ENCODE data around the gene PAXIP1. TPM values are rescaled to one million over a fixed set of nuclear protein-coding genes. Genes with fewer than 3 reads are reported as not detected.

PAXIP1 gene
- total RNA-seq, 1 donor from 2014 or later = 5.8 TPM

- intact Hi-C loops (cut with micrococcal nuclease) = no loop called here
- Histone ChIP-seq H3K4me1 (no peaks in the 10 kb centered on the region), H3K4me3 (no peak overlapping the region), H3K27ac (replicated peaks) (no peak overlapping the region), H3K36me3 (no peaks in the 10 kb centered on the region), H3K9me3 (replicated peaks) (peaks cover 9% of the 10 kb centered on the region), H3K27me3 (ENCODE audit: low read depth) (peaks cover 38% of the 10 kb centered on the region)
- DNase-seq = no peak
- no peak for TF ChIP-seq CTCF (IDR thresholded peaks at IDR 0.05; ENCODE audit: borderline replicate concordance)
Measured at GRCh38 chr7:154906736-154907355, 96.1 kb downstream of the PAXIP1 start.

- Histone ChIP-seq H3K4me1 (no peaks in the 10 kb centered on the region), H3K4me3 (no peak overlapping the region), H3K27me3 (ENCODE audit: low read depth) (peaks cover 38% of the 10 kb centered on the region), H3K9me3 (replicated peaks) (peaks cover 7% of the 10 kb centered on the region), H3K27ac (replicated peaks) (no peak overlapping the region), H3K36me3 (no peaks in the 10 kb centered on the region)
- TF ChIP-seq CTCF (IDR thresholded peaks at IDR 0.05; ENCODE audit: borderline replicate concordance) = no peak
- DNase-seq = no peak
- intact Hi-C loops (cut with micrococcal nuclease) = no loop called here
Measured at GRCh38 chr7:154906201-154906600, 96.7 kb downstream of the PAXIP1 start.

GRCh38 chr7:154905615-154906014 lies 97.3 kb downstream of the PAXIP1 start:
- no peaks in the 10 kb centered on the region for H3K36me3 ChIP-seq
- H3K27me3 ChIP-seq (ENCODE audit: low read depth) = peaks cover 38% of the 10 kb centered on the region
- no peak for TF ChIP-seq CTCF (IDR thresholded peaks at IDR 0.05; ENCODE audit: borderline replicate concordance)
- H3K4me3 ChIP-seq = no peak overlapping the region
- H3K4me1 ChIP-seq = no peaks in the 10 kb centered on the region
- intact Hi-C loops (cut with micrococcal nuclease) = no loop called here
- peaks cover 1% of the 10 kb centered on the region for H3K9me3 ChIP-seq (replicated peaks)
- no peak overlapping the region for H3K27ac ChIP-seq (replicated peaks)
- DNase-seq = no peak

- Histone ChIP-seq H3K4me1 (no peaks in the 10 kb centered on the region), H3K4me3 (no peak overlapping the region), H3K27me3 (ENCODE audit: low read depth) (peaks cover 34% of the 10 kb centered on the region), H3K36me3 (no peaks in the 10 kb centered on the region), H3K27ac (replicated peaks) (no peak overlapping the region), H3K9me3 (replicated peaks) (no peaks in the 10 kb centered on the region)
- intact Hi-C loops (cut with micrococcal nuclease) = no loop called here
- DNase-seq = no peak
- TF ChIP-seq CTCF (IDR thresholded peaks at IDR 0.05; ENCODE audit: borderline replicate concordance) = no peak
Measured at GRCh38 chr7:154905146-154905545, 97.8 kb downstream of the PAXIP1 start.

GRCh38 chr7:154903083-154903731 lies 99.7 kb downstream of the PAXIP1 start:
- Histone ChIP-seq H3K27ac (replicated peaks) (no peak overlapping the region), H3K9me3 (replicated peaks) (no peaks in the 10 kb centered on the region), H3K27me3 (ENCODE audit: low read depth) (peaks cover 31% of the 10 kb centered on the region), H3K36me3 (no peaks in the 10 kb centered on the region), H3K4me1 (no peaks in the 10 kb centered on the region), H3K4me3 (no peak overlapping the region)
- no peak for TF ChIP-seq CTCF (IDR thresholded peaks at IDR 0.05; ENCODE audit: borderline replicate concordance)
- intact Hi-C loops (cut with micrococcal nuclease) = no loop called here
- DNase-seq = no peak
